ENCODE measurements around the gene CARM1. TPM values are rescaled to one million over a fixed set of nuclear protein-coding genes. Genes with fewer than 3 reads are reported as not detected.
"Not testable (repeated sequence)": the region's sequence is repeated elsewhere in the genome, so short reads cannot be mapped to it uniquely, and the experiment has no call there.

Gene CARM1
- total RNA-seq, 2 donors from 2014 or later = 15.3 to 19.8 TPM

- no peaks in the 10 kb centered on the region for H3K9me3 ChIP-seq
- H3K4me3 ChIP-seq = no peak overlapping the region
- no peak for DNase-seq (ENCODE audit: low spot score)
- TF ChIP-seq CTCF (IDR thresholded peaks at IDR 0.05) = no peak
- peaks cover 0 to 26% of the 10 kb centered on the region in 2 donors for H3K4me1 ChIP-seq
- H3K27me3 ChIP-seq = no peaks in the 10 kb centered on the region
- H3K36me3 ChIP-seq = no peaks in the 10 kb centered on the region
- no peak overlapping the region for H3K27ac ChIP-seq
Observed at GRCh38 chr19:10868872-10869547, 2.3 kb upstream of the CARM1 start.

DNA sequence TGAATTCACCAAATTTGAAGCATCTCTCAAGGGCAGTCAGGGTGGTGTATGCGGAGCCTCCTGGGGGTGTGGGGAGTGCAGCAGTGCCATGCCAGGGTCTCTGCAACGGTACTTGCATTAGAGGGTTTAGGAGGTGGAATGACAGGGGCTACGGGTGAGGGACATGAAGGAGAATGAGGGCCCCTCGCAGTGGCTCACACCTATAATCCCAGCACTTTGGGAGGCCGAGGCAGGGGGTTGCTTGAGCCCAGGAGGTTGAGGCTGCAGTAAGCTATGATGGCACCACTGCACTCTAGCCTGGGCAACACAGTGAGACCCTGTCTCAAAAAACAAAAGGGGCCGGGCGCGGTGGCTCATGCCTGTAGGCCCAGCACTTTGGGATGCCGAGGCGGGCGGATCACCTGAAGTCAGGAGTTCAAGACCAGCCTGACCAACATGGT is 1.5 kb upstream of the CARM1 start:
- not testable (repeated sequence) for H3K4me3 ChIP-seq; H3K27ac ChIP-seq; DNase-seq (ENCODE audit: low spot score); H3K9me3 ChIP-seq; H3K36me3 ChIP-seq; H3K27me3 ChIP-seq
- peaks cover 0 to 22% of the 10 kb centered on the region in 2 donors for H3K4me1 ChIP-seq

GRCh38 chr19:10870501-10870954 is 825 bp upstream of the CARM1 start:
- DNase-seq (ENCODE audit: low spot score) = no peak
- TF ChIP-seq CTCF (IDR thresholded peaks at IDR 0.05) = no peak
- Histone ChIP-seq H3K4me3 (peak overlapping the region; percentile 42 to 56), H3K27me3 (no peaks in the 10 kb centered on the region), H3K9me3 (no peaks in the 10 kb centered on the region), H3K4me1 (peaks cover 0 to 22% of the 10 kb centered on the region in 2 donors), H3K36me3 (no peaks in the 10 kb centered on the region), H3K27ac (peak overlapping the region; percentile 72 to 79)

DNA sequence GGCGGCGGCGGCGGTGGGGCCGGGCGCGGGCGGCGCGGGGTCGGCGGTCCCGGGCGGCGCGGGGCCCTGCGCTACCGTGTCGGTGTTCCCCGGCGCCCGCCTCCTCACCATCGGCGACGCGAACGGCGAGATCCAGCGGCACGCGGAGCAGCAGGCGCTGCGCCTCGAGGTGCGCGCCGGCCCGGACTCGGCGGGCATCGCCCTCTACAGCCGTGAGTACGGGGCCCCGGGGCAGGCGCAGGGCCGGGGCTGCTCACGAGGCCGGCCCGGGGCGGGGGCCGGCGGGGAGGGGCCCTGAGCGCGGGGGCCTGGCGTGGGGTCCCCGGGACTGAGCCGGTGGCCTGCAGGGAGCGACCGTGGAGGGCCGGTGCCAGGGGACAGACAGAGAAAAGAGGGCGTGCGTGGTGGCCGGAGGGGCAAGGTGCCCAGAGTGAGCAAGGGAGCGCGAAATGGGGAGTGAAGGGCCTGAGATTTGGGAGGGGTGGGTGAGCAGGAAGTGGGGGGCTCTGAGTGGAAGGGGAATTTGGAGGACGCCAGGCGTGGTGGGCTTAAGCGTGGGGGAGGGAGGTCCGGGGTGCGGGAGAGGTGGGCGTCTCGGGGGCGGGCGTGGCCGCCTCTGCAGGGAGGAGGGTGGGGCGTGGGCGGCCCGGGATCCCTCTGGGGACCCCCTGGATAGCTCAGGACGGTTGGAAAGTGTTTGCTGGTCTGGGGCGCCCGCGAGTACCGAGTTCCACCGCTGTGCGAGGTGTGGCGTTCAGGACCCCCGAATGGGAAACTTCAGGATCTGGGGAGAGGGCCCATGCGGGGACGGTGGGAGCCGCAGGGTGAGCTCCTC is 575 bp downstream of the CARM1 start:
- Histone ChIP-seq H3K27ac (peak overlapping the region; percentile 80 to 83), H3K36me3 (no peaks in the 10 kb centered on the region), H3K4me1 (peaks cover 0 to 35% of the 10 kb centered on the region in 2 donors), H3K27me3 (no peaks in the 10 kb centered on the region), H3K4me3 (peak overlapping the region; percentile 74 to 84), H3K9me3 (no peaks in the 10 kb centered on the region)
- TF ChIP-seq CTCF (IDR thresholded peaks at IDR 0.05) = peak in 1 of 2 donors; percentile 19
- no peak for DNase-seq (ENCODE audit: low spot score)

GRCh38 chr19:10872546-10873107 is 1.3 kb downstream of the CARM1 start:
- no peak for TF ChIP-seq CTCF (IDR thresholded peaks at IDR 0.05)
- Histone ChIP-seq H3K9me3 (no peaks in the 10 kb centered on the region), H3K27me3 (no peaks in the 10 kb centered on the region), H3K4me3 (peak overlapping the region; percentile 74 to 84), H3K36me3 (no peaks in the 10 kb centered on the region), H3K27ac (peak overlapping the region; percentile 80 to 83), H3K4me1 (peaks cover 0 to 42% of the 10 kb centered on the region in 2 donors)
- no peak for DNase-seq (ENCODE audit: low spot score)

DNA sequence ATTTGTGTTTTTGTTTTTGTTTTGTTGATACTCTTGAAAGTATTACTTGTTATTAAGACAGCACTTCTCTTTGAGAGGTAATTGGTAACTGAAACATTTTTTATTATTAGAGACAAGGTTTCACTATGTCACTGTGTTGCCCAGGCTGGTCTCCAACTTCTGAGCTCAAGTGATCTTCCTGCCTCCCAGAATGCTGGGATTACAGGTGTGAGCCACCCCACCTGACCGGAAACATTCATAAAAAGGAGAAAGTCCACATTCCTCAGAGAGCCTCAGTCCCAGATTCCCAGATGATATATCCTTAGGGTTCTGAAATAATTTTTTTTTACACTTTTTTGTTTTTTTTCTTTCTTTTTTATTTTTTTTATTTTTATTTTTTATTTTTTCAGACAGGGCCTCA is 2.7 kb downstream of the CARM1 start:
- no peaks in the 10 kb centered on the region for H3K27me3 ChIP-seq
- no peak for TF ChIP-seq CTCF (IDR thresholded peaks at IDR 0.05)
- no peaks in the 10 kb centered on the region for H3K9me3 ChIP-seq
- peaks cover 0 to 56% of the 10 kb centered on the region in 2 donors for H3K4me1 ChIP-seq
- H3K4me3 ChIP-seq = no peak overlapping the region
- no peaks in the 10 kb centered on the region for H3K36me3 ChIP-seq
- DNase-seq (ENCODE audit: low spot score) = no peak
- no peak overlapping the region for H3K27ac ChIP-seq
